ENCODE results near the gene DNTT. TPM values are rescaled to one million over a fixed set of nuclear protein-coding genes. Genes with fewer than 3 reads are reported as not detected.

DNTT gene
- total and polyA plus RNA-seq, 9 of the 15 experiments (the other 6 are each of a cell fraction or from before 2014, with no cell fraction given), result not detected

DNA sequence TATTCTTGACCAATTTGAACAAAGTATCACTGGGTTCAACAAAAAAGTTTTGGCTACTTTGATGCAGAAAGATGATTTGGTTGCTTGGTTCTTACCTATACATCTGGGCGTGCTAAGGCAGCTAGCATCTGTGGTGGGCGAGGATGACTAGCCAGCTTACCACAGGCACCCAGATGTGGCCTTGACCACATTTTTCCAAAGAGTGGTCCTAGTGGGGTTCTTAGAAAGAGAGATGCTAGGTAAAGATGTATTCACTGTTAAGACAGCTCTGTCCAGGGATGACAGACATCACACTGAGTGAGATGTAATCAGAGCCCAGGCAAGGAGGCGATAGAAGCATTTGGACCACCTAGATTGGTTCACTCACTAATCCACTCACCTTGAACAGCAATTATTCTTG is 785 bp downstream of the DNTT start:
- Histone ChIP-seq H3K27ac (ENCODE audit: extremely low read depth, low read depth, low read length) (no peak overlapping the region), H3K36me3 (ENCODE audit: control insufficient read depth, insufficient read depth, low read length) (no peaks in the 10 kb centered on the region), H3K9ac (ENCODE audit: insufficient read depth in 1 of 2, low read depth in 2 of 2, low read length in 2 of 2) (no peak overlapping the region), H3K4me3 (no peak overlapping the region), H3K9me1 (ENCODE audit: control insufficient read depth, insufficient read depth, low read length) (no peaks in the 10 kb centered on the region), H3K9me3 (replicated peaks; ENCODE audit: control insufficient read depth, insufficient read depth, low read depth, low read length) (no peaks in the 10 kb centered on the region), H3K79me2 (ENCODE audit: control insufficient read depth, insufficient read depth, low read length) (no peaks in the 10 kb centered on the region), H4K20me1 (replicated peaks; ENCODE audit: control insufficient read depth, insufficient read depth, low read length) (no peaks in the 10 kb centered on the region), H3K4me2 (ENCODE audit: insufficient read depth, low read length) (no peak overlapping the region), H3K27me3 (ENCODE audit: control insufficient read depth in 2 of 2, insufficient read depth in 2 of 2, low read length in 2 of 2) (peaks cover 0 to 8% of the 10 kb centered on the region in 2 experiments; a peak in 4 of 5 replicates), H2AFZ (ENCODE audit: low read depth, low read length) (no peak overlapping the region), H3K4me1 (replicated peaks in 1 of 2; ENCODE audit: control insufficient read depth in 2 of 2, insufficient read depth in 2 of 2, low read length in 2 of 2) (no peaks in the 10 kb centered on the region)
- ATAC-seq (no peak), FAIRE-seq (no peak), DNase-seq (ENCODE audit: extremely low read depth in 1 of 4, low spot score in 3 of 4) (no peak)
- ChIA-PET POLR2A (no interaction called here), CTCF (ENCODE audit: low intra/inter-chr PET ratio) (no interaction called here)
- in situ Hi-C loops (cut with MboI), result no loop called here
- WGBS (ENCODE audit: insufficient coverage, low coverage, missing lambda C conversion rate), result 0% methylated on average over 3 of the region's 3 CpGs
- intact Hi-C loops (cut with micrococcal nuclease), result no loop called here
- BruUV-seq (replicated peaks), result no TSS peak
- TF ChIP-seq, protein P1, sequence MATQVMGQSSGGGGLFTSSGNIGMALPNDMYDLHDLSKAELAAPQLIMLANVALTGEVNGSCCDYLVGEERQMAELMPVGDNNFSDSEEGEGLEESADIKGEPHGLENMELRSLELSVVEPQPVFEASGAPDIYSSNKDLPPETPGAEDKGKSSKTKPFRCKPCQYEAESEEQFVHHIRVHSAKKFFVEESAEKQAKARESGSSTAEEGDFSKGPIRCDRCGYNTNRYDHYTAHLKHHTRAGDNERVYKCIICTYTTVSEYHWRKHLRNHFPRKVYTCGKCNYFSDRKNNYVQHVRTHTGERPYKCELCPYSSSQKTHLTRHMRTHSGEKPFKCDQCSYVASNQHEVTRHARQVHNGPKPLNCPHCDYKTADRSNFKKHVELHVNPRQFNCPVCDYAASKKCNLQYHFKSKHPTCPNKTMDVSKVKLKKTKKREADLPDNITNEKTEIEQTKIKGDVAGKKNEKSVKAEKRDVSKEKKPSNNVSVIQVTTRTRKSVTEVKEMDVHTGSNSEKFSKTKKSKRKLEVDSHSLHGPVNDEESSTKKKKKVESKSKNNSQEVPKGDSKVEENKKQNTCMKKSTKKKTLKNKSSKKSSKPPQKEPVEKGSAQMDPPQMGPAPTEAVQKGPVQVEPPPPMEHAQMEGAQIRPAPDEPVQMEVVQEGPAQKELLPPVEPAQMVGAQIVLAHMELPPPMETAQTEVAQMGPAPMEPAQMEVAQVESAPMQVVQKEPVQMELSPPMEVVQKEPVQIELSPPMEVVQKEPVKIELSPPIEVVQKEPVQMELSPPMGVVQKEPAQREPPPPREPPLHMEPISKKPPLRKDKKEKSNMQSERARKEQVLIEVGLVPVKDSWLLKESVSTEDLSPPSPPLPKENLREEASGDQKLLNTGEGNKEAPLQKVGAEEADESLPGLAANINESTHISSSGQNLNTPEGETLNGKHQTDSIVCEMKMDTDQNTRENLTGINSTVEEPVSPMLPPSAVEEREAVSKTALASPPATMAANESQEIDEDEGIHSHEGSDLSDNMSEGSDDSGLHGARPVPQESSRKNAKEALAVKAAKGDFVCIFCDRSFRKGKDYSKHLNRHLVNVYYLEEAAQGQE (IDR thresholded peaks at IDR 0.05; ENCODE audit: borderline replicate concordance), result no peak
- TF ChIP-seq, protein P1 (CRISPR knock-in tag; IDR thresholded peaks at IDR 0.05; ENCODE audit: low read depth), result no peak
- no peak for TF ChIP-seq SMARCE1 (IDR thresholded peaks at IDR 0.05)
- no peak for TF ChIP-seq PHTF2 (CRISPR knock-in tag; IDR thresholded peaks at IDR 0.05)
- no peak for TF ChIP-seq ZNF3 (CRISPR knock-in tag; IDR thresholded peaks at IDR 0.05)
- TF ChIP-seq, protein P2, sequence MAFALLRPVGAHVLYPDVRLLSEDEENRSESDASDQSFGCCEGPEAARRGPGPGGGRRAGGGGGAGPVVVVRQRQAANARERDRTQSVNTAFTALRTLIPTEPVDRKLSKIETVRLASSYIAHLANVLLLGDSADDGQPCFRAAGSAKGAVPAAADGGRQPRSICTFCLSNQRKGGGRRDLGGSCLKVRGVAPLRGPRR (CRISPR knock-in tag; IDR thresholded peaks at IDR 0.05), result no peak
- TF ChIP-seq CBX8 (IDR thresholded peaks at IDR 0.05; ENCODE audit: borderline replicate concordance, extremely low read depth, low read depth, low read length, poor library complexity, severe bottlenecking), result no peak
- TF ChIP-seq CXXC5 (CRISPR knock-in tag; IDR thresholded peaks at IDR 0.05), result no peak
- TF ChIP-seq CSDE1 (IDR thresholded peaks at IDR 0.05), result no peak
- TF ChIP-seq, protein P3, sequence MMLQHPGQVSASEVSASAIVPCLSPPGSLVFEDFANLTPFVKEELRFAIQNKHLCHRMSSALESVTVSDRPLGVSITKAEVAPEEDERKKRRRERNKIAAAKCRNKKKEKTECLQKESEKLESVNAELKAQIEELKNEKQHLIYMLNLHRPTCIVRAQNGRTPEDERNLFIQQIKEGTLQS (IDR thresholded peaks at IDR 0.05), result no peak
- TF ChIP-seq, protein P3 (CRISPR knock-in tag; conservative IDR thresholded peaks at IDR 0.05), result no peak
- TF ChIP-seq ETS2 (tag; IDR thresholded peaks at IDR 0.05; ENCODE audit: borderline replicate concordance, poor library complexity, severe bottlenecking), result no peak
- no peak for TF ChIP-seq ZNF143 (CRISPR knock-in tag; IDR thresholded peaks at IDR 0.05)
- TF ChIP-seq MYC (IDR thresholded peaks at IDR 0.05; ENCODE audit: low read depth, low read length), result no peak
- no peak for TF ChIP-seq MYC (CRISPR knock-in tag; IDR thresholded peaks at IDR 0.05; ENCODE audit: borderline replicate concordance, low read depth)
- no peak for TF ChIP-seq WHSC1 (IDR thresholded peaks at IDR 0.05; ENCODE audit: low read length)

Measured in K562 (cell line).